Right hindlimb (tissue), 1 donor: ENCODE data around the gene ARGLU1.

Experiments used
- DNase-seq: peaks from one replicate; pipeline ENCODE4 v3.0.0-alpha.2; 2018

Gene ARGLU1

DNA sequence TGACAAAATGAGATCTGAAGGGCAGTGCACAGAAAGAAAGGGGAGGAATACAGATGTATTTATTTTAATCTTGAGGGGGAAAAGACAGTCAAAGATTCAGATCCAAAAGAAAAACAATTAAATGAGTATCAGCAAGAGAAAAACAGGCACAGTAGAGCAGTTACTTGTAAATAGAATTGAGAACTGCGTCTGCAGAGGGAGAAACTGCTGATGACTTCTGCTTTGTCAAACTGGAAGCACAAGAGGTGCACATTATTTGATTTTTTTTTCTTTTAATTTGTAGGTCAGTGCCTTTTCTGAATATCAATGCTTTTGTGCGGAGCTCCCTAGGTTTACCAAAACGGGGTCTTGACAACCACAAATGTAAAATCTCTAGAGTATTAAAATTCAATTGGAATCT, 69.8 kb downstream of the ARGLU1 start:
- DNase-seq, result no peak

DNA sequence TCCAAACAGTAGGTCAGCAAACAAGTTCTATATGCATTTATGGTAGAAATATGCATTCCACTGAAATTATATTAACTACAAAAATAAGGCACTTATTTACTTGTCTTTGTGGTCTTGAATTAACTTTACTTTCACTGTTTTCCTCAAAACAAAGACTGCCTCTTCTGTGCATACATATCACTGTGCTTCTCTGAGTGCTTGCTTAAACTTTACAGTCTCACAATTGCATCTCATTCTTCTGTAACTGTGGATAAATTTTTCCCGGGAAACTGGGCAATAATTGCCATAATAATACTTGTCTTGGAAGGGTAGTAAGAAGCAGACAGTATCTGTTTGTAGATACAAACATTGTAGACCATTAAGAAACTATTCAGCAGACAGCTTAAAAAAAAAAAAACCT, 70.9 kb downstream of the ARGLU1 start:
- no peak for DNase-seq

DNA sequence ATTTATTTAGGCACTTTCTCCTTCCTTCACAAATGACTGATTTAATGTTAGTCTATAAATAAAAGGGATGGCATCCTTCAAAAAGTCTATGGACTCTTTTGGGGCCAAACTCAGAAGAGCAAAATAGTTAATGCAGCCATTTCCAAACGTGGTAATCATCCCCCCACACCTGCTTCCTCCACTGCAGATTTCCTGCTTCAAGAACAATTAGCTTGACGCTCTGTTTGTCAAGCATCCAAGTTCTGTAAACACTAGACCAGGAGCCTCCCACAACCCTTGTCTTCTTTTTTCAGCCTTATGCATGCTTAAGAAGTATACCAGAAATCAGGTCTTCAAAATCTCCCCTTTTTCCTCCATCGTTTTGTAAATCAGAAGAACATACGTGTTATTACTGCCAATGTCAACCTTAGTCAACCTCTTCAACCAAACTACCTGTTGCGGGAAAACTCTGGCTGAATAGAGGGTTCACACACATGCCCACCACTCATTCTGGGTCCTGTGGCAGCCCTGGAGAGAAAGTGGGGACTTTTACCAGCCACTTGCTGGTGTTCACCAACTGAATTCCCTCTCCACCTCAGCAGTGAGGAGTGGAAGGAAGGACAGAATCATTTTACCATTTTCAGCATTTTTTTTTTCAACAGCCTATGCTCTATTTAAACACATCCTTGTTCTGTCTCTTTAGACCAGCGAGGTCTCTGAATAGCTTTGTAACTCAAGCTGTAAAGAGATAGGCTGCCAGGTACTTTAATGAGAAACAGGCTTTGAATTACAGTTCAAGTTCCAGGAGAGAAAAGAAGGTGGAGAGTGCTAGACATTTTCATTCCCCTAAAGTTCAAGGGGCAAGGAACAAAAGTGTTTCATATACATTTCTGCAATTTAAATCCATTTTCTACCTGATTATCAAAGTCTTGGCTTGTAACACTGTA, 71.6 kb downstream of the ARGLU1 start:
- no peak for DNase-seq

DNA sequence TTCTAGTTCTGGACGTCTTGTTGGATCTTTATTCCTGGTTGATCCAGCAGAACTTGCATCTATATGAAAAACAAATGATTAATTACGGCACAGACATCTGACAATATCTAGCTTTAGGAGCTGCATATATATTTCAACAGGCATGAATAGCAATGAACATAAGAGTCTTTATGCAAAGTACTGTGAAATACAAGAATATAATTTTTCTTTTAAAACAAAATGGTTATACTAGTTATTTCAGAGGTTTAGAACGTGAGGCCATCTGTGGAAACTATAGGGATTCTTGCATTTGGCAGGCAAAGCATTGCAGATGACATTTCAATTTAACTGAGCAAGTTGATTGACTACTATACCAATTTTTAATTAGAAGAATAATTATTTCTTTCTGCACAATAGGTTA, 73.0 kb downstream of the ARGLU1 start:
- DNase-seq, result no peak

DNA sequence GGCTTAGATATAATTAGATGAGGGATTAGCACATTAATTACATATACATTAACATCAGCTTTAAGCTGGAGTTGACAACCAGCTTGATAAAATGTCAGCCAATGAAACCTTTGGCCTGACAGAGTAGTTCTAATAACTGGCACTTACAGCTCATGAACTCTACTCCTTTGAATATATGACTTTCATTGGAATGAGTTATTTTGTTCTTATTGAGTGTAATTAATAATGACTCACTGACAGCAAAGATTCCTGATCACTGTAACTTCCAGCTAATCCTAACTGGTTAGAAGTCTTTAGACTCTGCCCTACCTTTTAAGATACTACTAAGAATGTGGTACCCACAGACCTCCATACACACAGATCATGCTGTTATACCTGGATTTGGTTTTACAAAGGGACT, 73.4 kb downstream of the ARGLU1 start:
- DNase-seq, result no peak

DNA sequence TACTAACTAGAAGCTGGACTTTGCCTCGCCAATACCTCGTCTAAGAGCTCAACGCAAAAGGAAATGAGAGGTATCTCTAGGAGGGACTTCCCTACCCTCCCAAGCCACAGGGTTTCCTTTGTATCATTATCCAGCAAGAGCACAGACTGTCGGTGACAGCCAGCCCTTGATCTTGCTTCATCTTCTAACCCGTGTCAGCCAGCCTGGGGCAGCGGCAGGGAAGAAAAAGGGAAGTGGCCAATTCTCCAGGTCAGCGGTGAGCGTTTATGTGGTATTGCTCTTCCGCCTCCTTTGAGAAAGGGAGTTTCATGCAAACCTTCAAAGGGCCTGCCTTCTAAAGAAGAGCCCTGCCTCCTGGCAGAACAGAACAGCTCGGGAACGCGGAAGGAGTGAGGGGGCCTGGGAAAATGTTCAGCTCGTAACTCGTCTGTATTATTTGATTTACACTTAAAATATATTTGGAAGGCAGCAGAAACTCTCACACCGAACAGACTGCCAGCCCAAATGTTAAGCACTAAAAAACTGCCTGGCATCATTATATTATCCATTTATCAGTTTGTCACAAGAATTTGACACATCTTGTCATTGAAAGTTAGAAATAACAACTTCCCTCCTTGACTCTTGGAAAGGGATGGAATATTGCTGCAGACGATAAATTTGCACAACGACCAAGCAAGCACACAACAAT, 74.3 kb downstream of the ARGLU1 start:
- no peak for DNase-seq

DNA sequence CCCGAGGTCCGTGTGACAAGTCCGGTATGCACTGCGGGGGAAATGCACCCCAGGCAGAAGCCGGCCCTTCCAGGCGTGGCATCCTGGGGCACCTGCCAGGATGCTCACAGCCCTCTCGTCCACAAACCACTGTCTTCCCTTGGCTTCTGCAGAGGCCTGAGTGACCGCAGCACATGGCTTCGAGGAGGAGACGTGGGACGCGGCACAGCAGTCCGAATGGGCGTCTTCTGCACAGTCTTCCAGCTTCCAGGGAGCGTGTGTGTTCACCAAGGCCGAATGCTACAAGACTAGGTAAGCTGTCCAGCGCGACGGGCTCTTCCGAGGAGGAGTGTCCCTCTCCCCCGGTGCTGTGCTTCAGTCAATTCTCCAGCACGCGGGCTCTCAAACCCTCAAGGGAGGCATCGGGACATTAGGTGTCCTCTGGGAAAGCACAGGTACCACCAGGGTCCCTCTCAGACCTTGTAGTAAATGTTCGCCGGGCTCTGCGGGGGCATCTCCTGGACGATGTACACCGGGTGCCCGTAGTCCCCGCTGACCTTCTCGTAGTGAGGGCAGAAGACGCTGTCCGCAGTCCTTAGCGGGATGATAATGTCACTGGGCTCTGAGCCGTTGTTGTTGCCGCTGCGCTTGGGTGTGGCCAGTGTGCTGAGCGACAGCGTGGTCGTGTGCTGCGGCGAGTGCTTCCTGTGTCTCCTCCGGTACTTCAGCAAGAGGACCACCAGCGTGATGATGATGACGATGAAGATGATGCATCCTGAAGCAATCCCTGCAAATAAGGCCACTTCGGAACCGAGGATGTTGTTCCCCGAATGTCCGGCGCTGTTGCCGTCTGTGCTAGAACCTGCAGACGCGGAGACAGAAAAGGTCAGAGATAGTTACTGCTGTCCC, 75.1 kb downstream of the ARGLU1 start:
- no peak for DNase-seq

DNA sequence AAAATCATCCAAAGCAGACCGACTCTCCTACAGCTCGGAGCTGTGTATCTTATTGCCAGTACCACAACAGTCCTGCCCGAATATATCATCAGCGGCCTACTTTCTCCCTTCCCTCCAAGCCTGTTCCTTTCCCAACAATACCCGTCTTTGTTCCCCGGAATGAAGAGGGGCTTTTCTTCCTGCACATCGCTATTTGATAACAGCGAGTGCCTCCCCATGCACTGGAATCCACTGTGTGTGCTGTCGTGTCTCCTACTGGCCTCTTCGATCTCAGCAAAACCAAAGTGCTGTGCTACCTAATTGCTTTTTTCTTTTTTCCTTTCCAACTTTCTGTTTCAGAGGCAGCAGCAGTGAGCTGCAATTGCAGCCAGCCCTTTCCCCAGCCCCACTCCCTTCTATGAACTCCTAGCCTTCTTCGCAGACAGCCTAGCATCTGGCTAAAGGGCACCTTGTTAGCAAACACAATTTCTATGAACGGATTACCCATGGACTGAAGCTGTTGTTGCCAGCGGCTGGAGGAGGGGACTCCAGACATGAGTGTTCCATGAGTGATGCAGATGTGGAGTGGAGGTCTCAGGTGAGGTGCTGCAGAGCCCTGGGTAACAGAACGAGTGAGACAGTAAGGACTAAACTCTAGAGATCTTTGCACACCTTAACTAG, 75.9 kb downstream of the ARGLU1 start:
- DNase-seq, result no peak
